HG03039 (cell line): ENCODE results near the gene TMEM175.
"Not testable (repeated sequence)": the region's sequence is repeated elsewhere in the genome, so short reads cannot be mapped to it uniquely, and the experiment has no call there.

Source experiments
- ATAC-seq: cut with Tn5 transposase; IDR thresholded peaks from one replicate; pipeline ENCODE4 v1.9.1; 2021; ENCODE audit warnings: mild to moderate bottlenecking, moderate library complexity; ENCODE audit not compliant: unreplicated experiment

TMEM175 gene

DNA sequence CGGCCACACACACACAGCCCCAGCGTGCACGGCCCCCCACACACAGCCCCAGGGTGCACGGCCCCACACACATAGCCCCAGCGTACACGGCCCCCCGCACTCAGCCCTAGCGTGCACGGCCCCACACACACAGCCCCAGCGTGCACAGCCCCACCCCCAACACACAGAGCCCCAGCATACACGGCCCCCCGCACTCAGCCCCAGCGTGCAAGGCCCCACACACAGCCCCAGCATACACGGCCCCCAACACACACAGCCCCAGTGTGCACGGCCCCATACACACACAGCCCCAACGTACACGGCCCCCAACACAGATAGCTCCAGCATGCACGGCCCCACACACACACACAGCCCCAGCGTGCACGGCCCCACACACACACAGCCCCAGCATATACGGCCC, 17.7 kb upstream of the TMEM175 start:
- no peak for ATAC-seq

DNA sequence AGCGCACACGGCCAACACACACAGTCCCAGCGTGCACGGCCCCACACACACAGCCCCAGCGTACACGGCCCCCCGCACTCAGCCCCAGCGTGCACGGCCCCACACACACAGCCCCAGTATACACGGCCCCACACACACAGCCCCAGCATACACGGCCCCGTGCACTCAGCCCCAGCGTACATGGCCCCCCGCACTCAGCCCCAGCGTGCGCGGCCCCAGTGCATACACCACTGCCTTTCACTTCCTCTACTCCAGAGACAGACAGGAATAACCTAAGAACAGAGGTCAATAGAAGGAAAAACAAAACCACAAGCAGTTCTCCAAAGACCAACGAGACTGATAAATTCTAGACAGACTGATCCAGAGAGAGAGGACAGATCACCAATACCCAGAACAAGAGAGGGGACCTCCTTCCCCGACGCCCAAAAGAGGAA, 17.2 kb upstream of the TMEM175 start:
- ATAC-seq, result no peak

GRCh38 chr4:915595-915994, 16.7 kb upstream of the TMEM175 start:
- ATAC-seq, result no peak

- ATAC-seq, result no peak
Measured at GRCh38 chr4:917466-917865, 14.8 kb upstream of the TMEM175 start.

- no peak for ATAC-seq
Measured at GRCh38 chr4:917992-918391, 14.3 kb upstream of the TMEM175 start.

DNA sequence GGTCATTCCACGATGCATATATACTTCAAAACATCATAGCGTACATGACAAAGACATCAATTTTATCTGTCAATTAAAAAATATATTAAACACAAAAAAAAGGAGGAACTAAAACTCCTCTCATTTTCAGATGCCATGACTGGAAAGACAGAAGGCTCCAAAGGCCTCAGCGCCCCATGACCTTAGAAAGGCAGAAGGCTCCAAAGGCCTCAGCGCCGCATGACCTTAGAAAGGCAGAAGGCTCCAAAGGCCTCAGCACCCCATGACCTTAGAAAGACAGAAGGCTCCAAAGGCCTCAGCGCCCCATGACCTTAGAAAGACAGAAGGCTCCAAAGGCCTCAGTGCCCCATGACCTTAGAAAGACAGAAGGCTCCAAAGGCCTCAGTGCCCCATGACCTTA, 13.7 kb upstream of the TMEM175 start:
- not testable (repeated sequence) for ATAC-seq

DNA sequence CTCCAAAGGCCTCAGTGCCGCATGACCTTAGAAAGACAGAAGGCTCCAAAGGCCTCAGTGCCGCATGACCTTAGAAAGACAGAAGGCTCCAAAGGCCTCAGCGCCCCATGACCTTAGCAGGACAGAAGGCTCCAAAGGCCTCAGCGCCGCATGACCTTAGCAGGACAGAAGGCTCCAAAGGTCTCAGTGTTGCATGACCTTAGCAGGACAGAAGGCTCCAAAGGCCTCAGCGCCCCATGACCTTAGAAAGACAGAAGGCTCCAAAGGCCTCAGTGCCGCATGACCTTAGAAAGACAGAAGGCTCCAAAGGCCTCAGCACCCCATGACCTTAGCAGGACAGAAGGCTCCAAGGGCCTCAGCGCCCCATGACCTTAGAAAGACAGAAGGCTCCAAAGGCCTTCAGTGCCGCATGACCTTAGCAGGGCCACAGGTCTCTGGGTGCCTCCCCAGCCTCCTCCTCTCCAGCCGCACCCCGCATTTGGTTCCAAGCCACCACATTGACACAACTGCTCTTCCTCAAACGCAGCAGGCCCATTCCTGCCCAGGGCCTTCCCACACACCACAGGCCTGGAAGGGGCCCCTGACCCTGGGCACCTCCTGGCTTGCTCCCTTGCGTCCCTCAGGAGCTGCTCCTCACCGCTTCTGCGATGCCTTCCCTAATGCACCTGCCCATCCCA, 13.1 kb upstream of the TMEM175 start:
- not testable (repeated sequence) for ATAC-seq

- ATAC-seq, result no peak
Measured at GRCh38 chr4:921830-922331, 10.4 kb upstream of the TMEM175 start.

DNA sequence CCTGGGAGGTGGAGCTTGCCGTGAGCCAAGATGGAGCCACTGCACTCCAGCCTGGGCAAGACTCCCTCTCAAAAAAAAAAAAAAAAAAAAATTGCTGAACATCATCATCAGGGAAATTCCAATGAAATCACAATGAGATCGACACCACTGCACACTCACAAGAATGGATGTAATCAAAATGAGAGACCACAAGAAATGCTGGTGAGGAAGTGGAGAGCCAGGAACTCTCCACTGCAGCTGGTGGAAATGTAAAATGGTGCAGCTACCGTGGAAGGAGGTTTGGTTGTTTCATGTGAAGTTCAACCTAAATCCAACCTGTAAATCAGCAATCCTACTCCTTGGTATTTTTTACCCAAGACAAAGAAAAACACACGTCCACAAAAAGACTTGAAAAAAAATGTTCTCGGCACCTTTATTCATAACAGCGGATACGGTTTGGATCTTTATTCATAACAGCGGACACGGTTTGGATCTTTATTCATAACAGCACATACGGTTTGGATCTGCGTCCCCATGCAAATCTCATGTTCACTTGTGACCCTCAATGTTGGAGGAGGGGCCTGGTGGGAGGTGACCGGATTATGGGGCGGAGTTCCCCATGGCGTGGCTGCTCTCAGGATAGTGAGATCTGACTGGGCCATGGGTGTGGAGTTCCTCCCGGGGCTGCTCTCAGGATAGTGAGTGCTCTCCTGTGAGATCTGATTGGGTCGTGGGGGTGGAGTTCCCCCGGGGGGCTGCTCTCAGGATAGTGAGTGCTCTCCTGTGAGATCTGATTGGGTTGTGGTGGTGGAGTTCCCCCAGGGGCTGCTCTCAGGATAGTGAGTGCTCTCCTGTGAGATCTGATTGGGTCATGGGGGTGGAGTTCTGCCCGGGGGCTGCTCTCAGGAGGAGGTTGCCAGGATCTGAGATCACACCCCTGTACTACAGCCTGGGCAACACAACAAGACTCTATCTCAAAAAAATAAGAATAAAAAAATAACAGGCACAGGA, 7.9 kb upstream of the TMEM175 start:
- no peak for ATAC-seq

GRCh38 chr4:925171-925570, 7.1 kb upstream of the TMEM175 start:
- no peak for ATAC-seq

- no peak for ATAC-seq
Measured at GRCh38 chr4:925771-926500, 6.3 kb upstream of the TMEM175 start.

DNA sequence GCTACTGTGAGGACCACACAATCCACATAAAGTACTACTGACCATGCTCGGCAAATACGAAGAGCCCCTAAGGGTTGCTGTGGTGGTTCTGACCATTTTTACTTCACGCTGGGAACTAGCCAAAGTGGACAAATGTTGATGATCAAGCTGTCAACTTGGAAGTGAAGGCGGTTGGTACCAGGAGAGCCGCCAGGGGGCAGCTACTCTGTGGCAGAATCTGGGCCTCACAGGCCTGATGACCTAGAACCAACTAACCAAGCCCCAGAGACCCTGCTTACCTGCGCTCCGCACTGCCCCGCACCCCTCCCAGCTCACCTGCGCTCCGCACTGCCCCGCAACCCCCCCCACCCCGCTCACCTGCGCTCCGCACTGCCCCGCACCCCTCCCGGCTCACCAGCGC, 5.7 kb upstream of the TMEM175 start:
- ATAC-seq, result no peak

DNA sequence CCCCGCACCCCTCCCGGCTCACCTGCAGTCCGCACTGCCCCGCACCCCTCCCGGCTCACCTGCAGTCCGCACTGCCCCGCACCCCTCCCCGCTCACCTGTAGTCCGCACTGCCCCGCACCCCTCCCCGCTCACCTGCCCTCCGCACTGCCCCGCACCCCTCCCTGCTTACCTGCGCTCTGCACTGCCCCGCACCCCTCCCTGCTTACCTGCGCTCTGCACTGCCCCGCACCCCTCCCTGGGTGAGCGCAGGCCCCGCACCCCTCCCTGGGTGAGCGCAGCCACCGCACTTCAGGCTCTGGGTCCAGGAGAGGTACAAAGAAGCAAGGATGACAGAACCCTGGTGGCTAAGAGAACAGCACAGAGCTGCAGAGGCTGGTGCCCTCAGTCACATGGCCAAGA, 4.7 kb upstream of the TMEM175 start:
- ATAC-seq, result not testable (repeated sequence)

DNA sequence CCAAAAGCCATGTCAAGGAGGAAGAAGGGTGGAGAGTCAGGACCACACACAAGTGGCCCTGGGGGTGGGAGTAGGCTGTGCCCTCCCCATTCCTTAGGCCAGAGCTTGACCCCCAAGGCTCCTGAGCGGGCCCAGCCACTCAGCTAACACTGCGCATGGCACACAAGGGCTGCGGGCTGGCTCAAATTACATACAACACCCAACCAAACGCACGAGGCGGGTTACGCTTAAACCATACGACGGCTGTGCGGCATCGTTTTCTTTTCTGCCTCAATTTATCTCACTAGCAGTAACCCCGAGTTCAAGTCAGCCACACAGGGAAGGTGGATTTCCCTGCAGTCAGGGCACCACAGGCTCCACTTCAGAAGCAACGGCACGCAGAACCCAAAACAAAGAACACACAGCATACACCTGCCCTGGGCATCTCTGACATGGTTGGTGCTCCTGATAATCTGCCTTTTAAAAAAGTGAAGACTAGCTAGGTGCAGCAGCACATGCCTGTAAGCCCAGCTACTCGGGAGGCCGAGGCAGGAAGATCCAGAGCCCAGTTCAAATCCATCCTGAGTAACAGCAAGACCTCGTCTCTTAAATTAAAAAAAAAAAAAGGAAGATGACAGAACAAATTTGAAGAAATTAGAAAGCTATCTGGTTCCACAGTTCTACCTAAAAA, 3.0 kb upstream of the TMEM175 start:
- no peak for ATAC-seq

- no peak for ATAC-seq
Measured at GRCh38 chr4:930028-930551, 2.2 kb upstream of the TMEM175 start.

- ATAC-seq, result no peak
Measured at GRCh38 chr4:930827-931193, 1.4 kb upstream of the TMEM175 start.

GRCh38 chr4:931194-931959, 883 bp upstream of the TMEM175 start:
- ATAC-seq, result peak; percentile 8

DNA sequence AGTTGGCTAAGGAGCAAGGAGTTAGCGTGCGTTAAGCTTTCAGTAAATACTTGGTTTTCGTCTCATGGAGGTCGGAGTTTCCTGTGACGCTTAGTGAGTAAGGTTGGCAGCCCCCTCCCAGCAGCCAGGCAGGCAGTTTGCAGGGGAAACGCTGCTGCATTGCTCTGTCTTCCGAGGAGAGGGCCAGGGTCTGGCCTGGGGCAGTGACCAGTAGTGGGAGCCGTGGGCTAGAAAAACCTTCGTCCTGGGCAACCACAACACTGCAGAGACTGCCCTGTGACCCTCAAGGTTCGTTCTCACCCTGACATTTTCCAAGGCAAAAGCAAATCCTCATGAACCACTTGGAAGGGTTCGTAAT, 432 bp downstream of the TMEM175 start:
- no peak for ATAC-seq

DNA sequence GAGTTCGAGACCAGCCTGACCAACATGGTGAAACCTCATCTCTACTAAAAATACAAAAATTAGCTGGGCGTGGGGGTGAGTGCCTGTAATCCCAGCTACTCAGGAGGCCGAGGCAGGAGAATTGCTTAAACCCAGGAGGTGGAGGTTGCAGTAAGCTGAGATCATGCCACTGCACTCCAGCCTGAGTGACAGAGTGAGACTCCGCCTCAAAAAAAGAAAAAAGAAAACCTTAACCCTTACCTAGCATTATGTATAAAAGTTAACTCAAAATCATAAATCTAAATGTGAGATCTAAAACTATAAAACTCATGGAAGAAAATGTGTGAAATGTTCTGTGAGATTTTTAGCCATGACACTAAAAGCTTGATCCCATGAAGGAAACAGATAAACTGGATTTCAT, 7.2 kb downstream of the TMEM175 start:
- not testable (repeated sequence) for ATAC-seq
